Hematopoietic multipotent progenitor cell (in vitro differentiated cells): ENCODE data around the gene KCNMA1. TPM values are rescaled to one million over a fixed set of nuclear protein-coding genes. Genes with fewer than 3 reads are reported as not detected.

Experiments used
- DNase-seq, 3 donors: peaks; one replicate each; pipeline ENCODE4 v3.0.0-alpha.2; 2011 to 2015; ENCODE audit warnings: low read depth in 2 of 3, low spot score in 2 of 3
- total RNA-seq: library from RNA; depleted of rRNA; stranded (reverse); fragments of >200 nt; gene quantifications from one replicate; pipeline ENCODE4 v1.2.3, GENCODE V29; 2012

The KCNMA1 gene
- total RNA-seq, 1 donor: 0.27 TPM

DNA sequence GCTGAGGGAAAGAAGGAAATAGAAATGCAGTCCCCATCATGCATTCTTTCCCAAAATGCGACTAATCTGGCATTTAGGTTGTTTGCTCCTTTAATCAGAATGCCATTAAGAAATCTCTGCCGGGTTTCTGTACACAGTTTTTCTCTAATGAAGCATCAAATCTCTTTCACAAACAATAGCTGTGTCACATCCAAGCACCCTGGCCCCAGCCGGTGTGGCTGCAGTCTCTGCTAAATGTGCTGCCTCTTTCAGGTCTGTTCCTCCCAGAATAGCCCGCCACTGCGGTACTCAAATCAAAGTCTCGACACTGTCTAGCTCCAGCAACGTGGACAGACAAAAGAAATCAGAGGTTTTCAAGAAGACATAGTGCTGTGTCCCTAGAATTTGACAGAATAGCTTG lies 343.8 kb downstream of the KCNMA1 start:
- DNase-seq: no peak

DNA sequence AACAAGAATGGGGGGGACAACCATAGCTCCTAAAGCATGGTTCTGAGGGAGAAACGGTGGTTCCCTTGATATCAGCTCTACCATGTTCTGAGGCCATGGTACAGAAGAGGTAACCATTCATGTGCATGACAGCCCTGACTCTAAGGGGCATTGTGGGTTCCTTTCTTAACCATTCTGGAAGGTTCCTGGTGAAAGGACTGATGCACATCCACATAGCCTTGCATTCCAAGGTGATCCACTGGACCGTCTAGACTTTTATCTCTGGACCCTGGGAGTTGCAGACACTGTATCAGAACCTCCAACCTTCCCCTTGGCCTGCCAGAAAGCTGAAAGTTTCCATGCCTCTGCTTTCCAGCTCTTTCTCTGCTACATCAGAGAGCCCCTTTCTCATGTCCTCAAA lies 344.3 kb downstream of the KCNMA1 start:
- no peak for DNase-seq

DNA sequence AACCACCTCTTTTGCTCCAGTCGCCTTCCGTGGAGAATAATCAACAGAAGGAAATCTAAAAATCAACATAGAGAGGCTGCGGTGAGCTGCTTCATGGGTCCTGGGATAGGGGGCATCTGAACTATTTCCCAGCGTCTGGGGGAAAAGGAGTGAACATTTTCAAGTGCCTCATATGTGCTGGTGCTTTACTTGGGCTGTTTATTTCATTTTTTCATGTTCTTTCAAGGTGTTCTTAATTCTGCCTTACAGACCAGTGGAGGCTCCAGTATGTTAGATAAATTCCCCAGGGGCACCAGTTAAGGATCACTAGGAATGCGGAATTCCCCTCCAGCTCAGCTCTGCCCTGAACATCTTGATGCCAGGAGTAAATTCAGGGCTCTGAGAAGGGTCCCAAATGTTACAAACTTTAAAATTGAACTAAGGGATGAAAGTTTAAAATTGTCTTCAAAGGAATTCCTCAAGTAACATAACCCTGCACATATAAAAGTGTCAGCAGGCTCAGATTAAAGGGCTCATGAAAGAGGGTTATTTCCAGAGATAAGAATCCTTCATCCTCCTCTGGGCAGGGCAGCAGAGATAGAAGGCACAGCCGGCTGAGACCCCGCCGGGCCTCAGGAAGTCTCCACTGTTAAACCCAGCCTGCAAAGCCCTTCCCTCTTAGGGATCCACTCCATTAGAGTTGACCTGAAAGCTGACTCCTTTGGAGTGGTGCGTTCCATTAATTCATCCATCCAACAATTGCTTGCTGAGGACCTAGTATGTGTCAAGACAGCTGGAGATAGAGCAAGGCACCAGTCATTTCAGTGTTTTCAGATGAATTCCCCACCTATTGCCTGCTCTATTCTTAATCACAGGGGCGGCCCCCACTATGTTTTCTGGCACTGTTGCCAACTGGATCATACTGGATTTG lies 345.8 kb downstream of the KCNMA1 start:
- no peak for DNase-seq

DNA sequence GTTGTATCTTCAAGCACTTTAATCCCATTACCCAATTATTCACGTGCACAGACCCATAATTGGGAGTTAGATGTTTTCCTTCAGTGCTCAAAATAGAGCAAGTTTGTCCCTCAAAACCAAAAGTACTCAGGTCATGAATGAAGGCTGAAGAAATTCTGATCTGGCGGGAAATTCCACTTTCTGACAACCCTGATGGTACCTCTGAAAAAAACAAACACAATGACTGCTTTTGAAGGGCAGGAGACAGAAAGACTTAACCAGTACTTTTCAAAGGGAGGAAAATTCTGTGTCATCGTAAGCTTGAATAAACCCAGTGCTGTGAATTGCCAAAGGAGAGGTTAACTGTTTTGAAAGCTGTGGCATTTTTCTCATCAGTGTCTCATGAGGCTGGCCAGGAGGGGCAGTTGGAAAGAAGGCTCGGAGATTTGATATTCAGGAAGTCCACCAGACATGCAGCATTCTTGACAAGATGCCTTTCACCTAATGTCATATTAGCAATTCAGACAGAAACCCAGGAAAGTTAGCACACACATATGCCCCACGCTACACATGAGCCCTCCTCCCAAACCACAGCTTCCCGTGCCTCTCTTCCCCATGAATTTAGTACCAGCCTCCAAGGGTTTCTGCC lies 347.0 kb downstream of the KCNMA1 start:
- DNase-seq: no peak

DNA sequence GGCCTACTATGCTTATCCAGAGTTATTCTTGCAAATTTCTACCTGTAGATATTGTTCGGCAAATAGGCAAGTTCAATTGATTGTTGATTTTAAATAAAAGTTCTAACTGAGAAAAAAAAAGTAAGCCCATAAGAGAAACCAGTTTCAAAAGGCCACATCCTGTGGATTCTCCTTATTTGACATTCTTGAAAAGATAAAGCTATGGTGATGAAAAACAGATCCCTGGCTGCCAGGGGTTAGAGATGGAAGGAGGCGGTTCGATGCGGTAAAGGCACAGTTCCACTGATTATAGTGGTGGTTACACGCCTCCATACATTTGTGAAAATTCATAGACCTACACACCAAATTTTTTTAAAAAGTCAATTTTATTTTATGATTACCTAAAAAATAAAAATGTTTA lies 347.8 kb downstream of the KCNMA1 start:
- DNase-seq: no peak

DNA sequence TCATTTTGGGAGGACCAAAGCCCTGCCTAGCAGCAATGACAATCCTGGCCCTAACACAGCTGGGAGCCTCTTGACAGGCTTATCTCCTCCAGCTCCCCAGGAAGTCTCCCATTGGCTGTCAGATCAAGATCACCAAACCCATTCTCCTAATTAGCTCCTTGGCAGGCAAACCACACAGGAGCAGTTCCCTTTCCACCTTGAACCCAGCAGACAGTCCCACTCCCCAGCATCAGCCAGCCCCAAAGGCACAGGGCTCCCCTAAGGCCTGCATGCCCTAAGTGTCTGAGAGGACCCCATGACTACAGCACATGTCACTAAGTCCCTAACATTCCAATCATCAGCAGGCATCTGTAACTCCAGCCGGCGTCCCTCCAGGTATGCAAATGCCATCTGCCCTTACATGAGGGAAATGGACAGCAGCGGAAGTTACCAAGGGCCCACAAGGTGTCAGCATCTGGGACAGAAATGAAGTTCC lies 348.5 kb downstream of the KCNMA1 start:
- DNase-seq: no peak

DNA sequence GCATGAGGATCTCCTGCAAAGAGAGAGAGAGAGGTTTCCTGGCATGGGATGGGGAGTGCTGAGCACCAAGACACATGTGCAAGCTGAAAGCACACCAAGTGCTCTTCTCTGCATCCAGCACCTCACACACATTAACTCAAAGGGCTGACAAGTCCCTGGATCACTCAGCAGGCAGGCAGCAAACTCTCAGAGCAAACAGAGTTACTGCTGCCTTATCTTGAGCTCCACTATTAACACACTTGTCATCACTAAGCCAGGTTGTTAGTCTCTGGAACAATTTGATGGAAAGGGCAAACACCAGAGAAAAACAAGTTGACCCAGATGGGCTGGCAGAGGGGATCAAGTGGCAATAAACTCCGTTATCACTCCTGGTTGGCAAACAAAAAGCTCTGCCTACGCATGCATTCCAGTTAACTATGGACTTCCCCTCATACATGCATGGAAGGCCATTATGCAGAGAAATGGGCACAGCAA lies 349.9 kb downstream of the KCNMA1 start:
- no peak for DNase-seq

DNA sequence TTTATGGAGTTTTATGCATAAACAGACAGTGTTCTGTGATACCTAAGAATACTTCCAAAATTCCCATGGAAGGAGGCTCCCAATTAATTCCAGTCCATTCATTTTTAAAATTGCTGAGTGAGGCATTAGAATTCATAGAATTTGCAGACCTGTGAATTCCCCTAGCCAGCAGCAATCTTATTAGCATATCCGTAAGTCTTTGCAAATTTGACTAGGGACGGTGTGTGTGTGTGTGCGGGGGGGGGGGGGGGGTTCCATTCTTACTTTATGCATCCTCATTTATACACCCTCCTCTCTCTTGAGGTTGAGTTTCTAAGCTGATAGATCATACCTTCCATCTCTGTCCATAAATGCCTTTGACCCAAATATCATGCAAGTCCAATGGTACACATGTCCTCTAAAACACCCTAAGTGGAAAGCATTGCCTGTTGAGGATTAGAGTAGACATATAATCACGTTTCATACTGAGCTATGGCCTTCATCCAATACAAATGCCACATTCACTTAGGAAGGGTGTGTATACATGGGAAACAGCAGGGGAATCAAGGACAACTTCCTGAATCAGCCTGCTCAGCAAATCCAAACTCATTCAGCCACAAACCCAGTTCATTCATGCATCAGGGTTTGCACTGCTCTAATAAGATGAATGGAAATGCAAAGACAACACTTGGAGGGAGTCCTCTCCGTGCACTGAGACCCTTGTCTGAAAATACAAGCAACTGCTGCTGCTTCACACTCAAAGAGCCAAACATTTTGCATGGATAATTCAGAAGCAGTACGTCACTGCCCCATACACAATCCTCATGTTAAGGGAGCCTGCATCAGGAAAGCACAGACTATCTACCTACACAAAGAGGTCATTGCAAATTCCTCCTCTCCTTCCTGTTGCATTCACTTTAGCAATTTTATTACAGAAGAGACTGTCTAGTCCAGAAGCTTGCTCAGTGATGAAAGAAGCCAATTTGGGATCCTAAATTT lies 350.8 kb downstream of the KCNMA1 start:
- no peak for DNase-seq

DNA sequence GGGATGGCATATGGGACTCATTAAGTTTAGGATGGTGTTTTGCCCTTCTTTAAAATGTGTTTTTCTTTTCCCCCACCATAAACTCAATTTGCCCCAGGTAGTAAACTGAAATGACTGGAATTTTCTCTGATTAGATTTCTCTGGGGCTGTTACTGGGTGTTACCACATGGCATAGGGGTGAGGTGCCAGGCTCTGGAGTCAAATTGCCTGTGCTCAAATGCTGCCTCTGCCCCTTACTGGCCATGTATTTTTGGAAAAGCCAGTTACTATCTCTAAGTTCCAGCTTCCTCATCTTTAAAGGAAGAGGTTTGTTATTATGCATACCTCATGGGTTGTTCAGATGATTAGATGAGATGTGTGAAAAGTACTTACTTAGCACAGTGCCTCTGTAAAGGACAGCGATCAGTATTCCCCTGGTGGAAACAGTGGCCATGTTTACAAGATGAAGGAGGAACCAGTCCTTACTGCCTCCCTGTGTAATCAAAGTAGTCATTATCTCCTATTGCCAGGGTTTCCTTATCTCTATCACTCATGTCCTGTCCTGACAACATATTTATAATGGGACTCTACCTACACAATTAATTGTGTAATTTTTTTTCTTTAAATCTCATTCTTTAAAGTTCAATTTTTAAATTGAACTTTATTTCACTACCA lies 352.0 kb downstream of the KCNMA1 start:
- no peak for DNase-seq

DNA sequence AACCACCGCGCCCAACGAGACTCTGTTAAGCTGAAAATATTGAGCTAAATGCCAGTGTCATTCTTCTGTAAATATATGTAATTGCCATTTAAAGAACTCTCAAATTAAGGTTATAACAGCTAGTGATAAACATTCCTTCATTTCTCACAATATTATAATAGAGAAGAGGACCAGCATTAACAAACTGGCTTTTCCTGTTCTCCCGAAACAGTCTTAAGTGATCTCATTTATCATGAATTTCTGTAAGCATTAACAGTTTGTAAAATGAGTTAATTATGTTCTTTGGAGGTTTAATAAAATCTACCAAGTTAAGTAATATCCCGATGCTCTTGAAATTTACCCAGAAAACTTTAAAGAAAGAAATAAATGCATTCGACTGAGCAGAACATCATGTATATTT lies 352.8 kb downstream of the KCNMA1 start:
- DNase-seq: no peak

DNA sequence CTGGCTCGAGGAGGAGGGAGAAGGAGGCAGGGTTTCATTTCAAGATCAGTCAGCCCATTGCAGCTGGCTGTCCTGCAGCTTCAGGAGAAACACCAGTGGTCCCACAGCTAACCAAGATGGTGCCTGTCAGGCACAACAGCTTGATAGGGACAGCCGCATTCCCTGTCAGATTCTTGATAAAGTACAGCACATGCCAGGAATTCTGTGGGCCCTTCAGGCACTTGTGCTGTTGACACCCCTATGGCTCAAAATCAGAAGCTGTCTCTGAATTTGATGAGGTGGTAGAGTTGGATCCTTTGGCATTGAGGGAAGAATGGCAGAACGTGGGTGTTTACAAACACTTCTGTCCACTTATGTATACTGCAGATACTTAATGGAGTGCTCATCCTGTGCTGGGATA lies 354.3 kb downstream of the KCNMA1 start:
- DNase-seq: no peak

DNA sequence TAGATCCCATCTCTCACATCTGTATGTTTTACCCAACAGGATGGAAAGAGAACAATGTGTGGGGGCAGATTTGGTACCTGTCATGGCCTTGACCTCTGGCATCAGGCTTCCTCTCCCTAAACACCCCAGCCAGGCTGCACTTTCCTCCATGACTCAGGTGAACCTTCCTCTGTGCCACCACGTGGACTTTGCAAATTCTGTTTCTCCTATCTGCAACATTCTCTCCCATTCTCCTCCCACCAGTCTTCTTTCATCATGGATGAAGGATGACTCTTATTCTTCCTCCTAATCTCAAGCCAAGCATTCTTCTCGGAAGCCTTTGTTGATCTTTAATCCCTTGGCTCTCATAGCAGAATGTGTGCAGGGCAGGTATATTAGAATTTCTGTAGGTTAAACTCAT lies 355.4 kb downstream of the KCNMA1 start:
- no peak for DNase-seq

DNA sequence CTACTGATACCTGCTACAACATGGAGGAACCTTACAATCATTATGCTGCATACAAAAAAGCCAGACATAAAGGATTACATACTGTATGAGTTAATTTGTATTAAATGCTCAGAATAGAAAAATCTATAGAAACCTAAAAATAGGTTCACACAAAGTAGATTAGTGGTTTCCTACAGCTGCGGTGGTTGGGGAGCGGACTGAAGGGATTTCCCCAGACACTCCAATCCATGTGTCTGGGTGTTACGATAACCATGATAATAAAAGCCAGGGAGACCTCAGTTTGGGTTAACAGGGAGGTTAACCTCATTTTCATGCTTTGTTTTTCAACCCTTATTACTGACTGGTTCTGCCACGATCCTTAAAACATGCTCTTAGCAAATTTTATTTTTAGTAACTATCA lies 355.9 kb downstream of the KCNMA1 start:
- DNase-seq: peak in 2 of 3 donors; percentile 49 to 76

DNA sequence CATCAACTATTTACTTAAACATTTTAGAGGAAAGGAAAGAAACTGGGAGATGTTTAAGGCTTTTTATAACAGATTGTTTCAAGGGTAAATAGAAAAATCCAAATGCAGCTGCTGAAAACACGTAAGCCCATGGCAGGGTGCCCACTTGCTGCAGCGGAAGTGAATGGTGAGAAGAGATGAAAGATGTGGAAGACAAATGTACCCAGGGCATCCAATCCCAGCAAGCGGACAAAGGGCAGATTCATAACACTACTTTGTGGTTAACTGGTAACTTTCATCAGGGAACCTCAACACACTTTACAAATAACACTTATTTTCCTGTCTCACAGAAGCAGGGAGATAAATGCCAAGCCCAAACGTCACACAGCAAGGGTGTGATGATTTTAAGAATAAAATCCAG lies 358.4 kb downstream of the KCNMA1 start:
- DNase-seq: no peak

DNA sequence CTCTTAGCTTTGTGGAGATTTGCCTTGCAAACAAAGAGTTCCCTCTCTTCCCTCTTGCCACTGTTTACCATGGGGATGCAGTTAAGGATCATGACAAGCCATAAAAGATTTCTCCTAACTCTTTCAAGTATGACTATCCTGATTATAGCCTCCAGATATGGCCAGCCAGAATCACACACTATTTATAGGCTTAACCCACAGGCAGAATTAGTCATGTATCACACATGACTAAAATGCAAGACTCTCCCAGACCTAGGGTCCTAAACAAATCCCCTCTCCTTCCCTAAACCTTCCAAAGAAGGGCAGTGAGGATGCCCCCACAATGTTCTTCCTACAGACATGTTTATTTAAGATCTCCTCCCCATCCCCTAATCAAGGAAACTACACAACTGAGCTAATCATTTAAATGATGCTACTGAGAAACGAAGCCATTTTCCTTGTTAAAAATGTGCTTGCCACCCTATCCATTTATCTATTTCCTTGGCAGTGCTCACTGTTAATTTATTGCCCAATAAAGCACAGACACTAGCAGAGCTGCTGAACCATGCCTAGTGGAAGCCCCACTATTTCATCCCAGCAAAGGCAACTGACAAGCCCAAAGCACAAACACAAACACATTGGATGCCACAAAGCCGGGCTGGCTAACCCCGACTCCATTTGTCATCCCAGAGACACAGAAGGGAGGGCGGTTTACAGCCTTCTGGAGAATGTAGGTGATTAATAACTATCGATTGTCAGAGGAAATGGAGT lies 363.4 kb downstream of the KCNMA1 start:
- no peak for DNase-seq

DNA sequence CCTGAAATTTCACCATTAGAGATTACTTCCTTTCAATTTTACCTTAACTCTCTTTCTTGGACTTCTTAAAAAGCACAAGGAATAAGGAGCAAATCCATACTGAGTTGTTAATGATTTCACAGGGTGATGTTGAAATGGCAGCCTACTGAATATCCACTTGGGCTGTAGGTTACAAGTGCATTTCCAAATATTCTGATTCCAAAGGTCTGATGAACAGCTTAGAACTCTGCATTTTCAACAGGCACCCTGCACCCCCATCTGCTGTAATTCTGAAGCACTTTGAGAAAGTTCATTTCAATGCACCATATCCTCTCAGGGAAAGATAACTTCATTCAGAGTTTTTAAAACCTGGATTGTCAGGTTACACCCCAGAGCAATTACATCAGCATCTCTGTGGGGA lies 368.4 kb downstream of the KCNMA1 start:
- no peak for DNase-seq

DNA sequence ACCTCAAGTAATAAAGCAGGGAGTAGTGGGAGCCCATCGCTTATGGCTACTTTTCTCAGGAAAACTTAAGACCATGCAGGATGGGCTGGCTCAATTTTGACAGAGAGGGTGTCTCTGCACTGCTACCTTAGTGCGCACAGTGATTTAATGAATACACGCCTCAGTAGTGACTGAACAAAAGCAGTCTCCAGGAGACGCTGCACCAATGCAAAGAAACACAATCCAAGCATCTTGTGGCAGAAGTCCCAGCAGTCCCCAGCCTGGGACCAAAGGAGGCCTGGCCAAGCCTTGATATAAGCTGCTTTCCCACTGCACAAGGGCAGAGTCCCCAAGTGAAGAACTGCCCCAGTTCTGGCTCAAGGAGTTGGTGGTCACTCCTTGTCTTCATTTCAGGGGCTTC lies 368.9 kb downstream of the KCNMA1 start:
- no peak for DNase-seq

DNA sequence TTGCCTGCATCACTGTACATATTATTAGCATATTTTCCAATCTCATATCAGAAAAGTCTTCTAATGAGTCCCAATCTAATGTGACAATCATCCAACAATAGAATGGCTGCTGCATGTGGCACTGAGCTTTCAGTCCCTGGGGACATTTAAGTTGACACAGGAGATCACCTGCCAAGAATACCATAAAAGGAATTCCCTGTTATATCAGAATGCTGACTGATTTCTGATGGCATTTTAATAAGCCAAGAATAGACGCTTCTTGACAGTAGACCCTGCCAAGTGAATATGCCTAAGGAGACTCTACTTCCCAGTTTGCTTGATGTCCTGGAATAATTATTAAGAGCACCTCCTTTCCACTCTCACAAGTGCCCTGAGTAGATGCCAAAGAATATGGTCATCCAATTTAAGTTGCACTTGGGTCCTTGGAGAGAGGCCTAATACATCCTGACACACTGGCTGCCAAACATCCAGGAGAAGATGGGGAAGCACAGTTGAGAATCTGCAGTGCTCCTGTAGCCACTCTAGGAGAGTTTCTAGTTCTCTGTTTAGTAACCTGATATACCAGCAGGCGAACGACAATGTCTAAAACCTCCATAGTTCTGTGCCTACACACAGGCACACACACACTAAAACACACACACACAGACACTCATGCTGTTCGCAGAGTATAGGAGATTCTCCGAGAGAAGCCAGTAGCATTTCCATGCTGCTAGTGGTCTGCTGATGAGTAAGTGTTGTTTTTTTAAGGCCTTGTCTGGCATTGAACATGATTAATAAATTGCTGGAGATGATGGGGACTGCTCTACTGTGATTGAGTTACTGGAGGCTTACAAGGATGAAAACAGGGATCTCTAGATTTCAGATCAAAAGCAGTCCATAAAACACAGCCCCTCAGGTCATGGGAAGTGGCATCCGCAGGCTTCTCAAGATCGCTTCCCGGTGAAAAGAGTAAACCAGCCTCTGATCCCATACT lies 369.6 kb downstream of the KCNMA1 start:
- no peak for DNase-seq
